ENCODE measurements around the gene CPD.

CPD gene

DNA sequence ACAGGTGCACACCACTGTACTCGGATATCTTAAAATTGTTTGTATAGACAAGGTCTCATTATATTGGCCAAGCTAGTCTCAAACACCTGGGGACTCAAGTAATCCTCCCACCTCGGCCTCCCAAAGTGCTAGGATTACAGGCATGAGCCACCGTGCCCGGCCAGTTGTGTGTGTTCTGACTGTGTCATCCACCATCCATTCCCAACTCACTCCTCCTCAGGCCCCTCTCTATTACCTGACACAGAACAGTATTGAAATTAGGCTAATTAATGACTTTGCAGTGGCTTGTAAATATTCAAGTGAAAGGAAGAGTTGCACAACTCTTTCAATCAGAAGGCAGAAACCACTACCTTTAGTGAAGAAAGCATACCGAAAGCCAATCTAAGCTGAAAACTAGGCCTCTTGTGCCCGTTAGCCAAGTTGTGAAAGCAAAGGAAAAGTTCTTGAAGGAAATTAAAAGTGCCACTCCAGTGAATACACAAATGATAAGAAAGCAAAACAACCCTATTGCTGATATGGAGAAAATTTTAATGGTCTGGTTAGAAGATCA lies 127.2 kb downstream of the CPD start:
- no peak for DNase-seq (ENCODE audit: low read depth in 2 of 2)

DNA sequence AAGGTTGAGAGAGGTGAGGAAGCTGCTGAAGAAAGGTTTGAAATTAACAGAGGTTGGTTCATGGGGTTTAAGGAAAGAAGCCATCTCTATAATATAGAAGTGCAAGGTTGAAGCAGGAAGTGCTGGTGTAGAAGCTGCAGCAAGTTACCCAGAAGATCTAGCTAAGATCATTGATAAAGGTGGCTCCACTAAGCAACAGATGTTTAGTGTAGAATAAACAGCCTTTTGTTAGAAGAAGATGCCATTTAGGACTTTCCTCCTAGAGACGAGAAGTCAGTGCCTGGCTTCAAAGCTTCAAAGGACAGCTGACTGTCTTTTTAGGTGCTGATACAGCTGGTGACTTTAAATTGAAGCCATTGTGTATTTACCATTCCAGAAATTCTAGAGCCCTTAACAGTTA lies 127.8 kb downstream of the CPD start:
- DNase-seq (ENCODE audit: low read depth in 2 of 2) = no peak

DNA sequence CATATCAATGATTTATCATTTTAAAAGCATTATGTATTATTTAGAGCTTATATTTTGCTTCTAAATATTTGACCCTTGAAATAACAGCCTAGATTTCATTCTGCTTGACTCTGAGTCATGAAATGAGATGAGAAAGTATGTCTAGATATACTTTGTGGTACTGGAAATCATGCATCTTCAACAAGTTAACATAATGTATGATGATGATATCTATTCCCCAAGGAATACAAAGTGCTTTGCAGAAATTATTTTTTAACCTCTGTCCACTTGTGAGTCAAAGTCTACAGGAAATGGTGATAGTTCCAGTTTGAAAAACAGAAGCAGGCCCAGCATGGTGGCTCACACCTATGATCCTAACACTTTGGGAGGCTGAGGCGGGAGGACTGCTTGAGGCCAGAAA lies 134.6 kb downstream of the CPD start:
- DNase-seq (ENCODE audit: low read depth in 2 of 2) = no peak

DNA sequence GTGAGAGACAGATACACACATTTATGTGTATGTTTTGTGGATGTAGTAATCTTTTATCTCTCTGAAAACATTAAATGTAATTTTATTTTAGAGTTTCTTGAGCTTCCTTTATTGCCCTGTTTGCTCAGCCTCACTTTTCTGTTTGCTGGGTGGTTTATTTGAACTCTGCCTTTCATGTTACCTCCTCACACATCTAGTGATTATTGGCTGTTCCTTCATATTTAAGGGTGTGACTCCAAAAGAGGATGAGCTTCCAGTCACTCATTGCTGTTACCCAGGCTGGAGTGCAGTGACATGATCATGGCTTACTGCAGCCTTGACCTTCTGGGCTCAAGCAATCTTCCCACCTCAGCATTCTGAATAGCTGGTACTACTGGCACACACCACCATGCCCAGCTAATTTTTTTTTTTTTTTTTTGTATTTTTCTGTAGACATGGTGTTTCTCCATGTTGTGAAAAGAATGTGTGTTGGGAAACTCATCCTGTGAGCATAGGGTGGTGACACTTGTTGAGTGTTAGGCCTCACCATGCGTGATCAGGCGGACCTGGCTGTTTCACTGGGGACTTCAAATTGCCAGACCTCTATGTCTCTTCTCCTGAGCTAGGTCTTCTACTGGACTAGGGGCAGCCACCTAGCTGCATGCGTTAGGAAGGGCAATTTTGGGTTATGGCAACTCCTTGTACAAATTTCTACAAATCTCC lies 136.3 kb downstream of the CPD start:
- DNase-seq (ENCODE audit: low read depth in 2 of 2) = no peak

DNA sequence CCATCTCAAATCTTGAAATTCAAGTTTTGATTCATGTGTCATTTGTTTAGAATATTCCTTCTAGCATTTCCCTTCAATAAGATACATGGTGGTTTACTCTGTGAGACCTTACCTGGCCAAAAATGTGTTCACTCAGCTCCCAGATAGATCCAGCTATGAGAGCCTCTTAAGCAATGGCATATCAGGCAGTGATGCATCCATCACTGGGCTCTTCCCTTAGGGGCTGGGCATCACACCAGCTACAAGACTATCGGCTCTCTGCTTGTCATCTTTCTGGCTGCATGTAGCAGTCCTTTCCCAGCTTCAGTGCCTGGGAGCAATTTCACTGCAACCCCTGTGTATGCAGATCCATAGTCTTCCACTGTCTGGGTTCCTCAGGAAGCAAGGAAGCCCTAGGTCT lies 139.1 kb downstream of the CPD start:
- DNase-seq (ENCODE audit: low read depth in 2 of 2) = no peak

DNA sequence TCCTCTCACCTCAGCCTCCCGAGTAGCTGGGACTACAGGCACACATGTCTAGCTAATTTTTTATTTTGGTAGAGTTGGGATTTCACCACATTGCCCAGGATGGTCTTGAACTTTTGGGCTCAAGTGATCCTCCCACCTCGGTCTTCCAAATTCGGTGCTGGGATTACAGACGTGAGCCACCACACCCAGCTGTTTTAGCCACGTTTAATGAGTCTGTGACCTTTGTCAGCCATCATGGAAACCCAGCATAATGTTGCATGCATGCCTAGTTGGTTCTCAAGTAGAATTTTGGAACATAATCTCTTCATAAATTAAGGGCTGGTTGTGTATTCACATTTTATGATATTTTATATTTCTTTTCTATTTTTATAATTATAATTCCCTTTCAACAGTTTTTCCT lies 140.4 kb downstream of the CPD start:
- DNase-seq (ENCODE audit: low read depth in 2 of 2) = no peak

All from fibroblast of skin of left biceps (primary cell).